Measurements from ENCODE around the gene RANBP3.
"Not testable (repeated sequence)": the region's sequence is repeated elsewhere in the genome, so short reads cannot be mapped to it uniquely, and the experiment has no call there.

The RANBP3 gene

GRCh38 chr19:5985837-5986236 lies 7.9 kb upstream of the RANBP3 start:
- not testable (repeated sequence) for DNase-seq

GRCh38 chr19:5985098-5985783 lies 7.3 kb upstream of the RANBP3 start:
- DNase-seq: no peak

GRCh38 chr19:5984600-5984999 lies 6.7 kb upstream of the RANBP3 start:
- no peak for DNase-seq

GRCh38 chr19:5983367-5983955 lies 5.5 kb upstream of the RANBP3 start:
- DNase-seq: no peak

- no peak for DNase-seq
These were observed 939 bp upstream of the RANBP3 start for GRCh38 chr19:5978606-5979552.

GRCh38 chr19:5977222-5977784 lies 637 bp downstream of the RANBP3 start:
- no peak for DNase-seq

GRCh38 chr19:5976768-5977167 lies 1.2 kb downstream of the RANBP3 start:
- DNase-seq: no peak

GRCh38 chr19:5975388-5975728 lies 2.6 kb downstream of the RANBP3 start:
- no peak for DNase-seq

- peak; percentile 39 for DNase-seq
These were observed 3.1 kb downstream of the RANBP3 start for GRCh38 chr19:5974721-5975387.

- no peak for DNase-seq
These were observed 3.9 kb downstream of the RANBP3 start for GRCh38 chr19:5973867-5974635.

GRCh38 chr19:5973376-5973775 lies 4.6 kb downstream of the RANBP3 start:
- no peak for DNase-seq

- DNase-seq: no peak
These were observed 5.6 kb downstream of the RANBP3 start for GRCh38 chr19:5972355-5972731.

- DNase-seq: no peak
These were observed 6.1 kb downstream of the RANBP3 start for GRCh38 chr19:5971714-5972354.

- DNase-seq: no peak
These were observed 8.5 kb downstream of the RANBP3 start for GRCh38 chr19:5969476-5969875.

GRCh38 chr19:5968431-5969373 lies 9.2 kb downstream of the RANBP3 start:
- no peak for DNase-seq

- peak; percentile 45 for DNase-seq
These were observed 9.9 kb downstream of the RANBP3 start for GRCh38 chr19:5967994-5968430.

GRCh38 chr19:5967571-5967970 lies 10.4 kb downstream of the RANBP3 start:
- no peak for DNase-seq

- DNase-seq: no peak
These were observed 11.0 kb downstream of the RANBP3 start for GRCh38 chr19:5966941-5967340.

- no peak for DNase-seq
These were observed 11.7 kb downstream of the RANBP3 start for GRCh38 chr19:5966215-5966614.

GRCh38 chr19:5964816-5965565 lies 12.9 kb downstream of the RANBP3 start:
- no peak for DNase-seq

Data from CD4-positive, alpha-beta T cell treated with Interleukin-15 for 1 hour (primary cell).